ENCODE results near the gene TMEM59.
"Not testable (repeated sequence)": the region's sequence is repeated elsewhere in the genome, so short reads cannot be mapped to it uniquely, and the experiment has no call there.

TMEM59 gene

GRCh38 chr1:54052934-54053744 is at the start of gene TMEM59, which contains the start of gene TCEANC2:
Gene TMEM59, minus strand, starts transcription at chr1:54053204. Its CDS starts 16 bp downstream, at chr1:54053188.
Gene TCEANC2, plus strand, starts transcription at chr1:54053608. Its CDS starts 815 bp downstream, at chr1:54054423.
- DNase-seq = peak; percentile 99

GRCh38 chr1:54100500-54100899 is 47.5 kb upstream of the TMEM59 start:
- DNase-seq = no peak

- no peak for DNase-seq
These were observed 46.1 kb upstream of the TMEM59 start for GRCh38 chr1:54099061-54099610.

- no peak for DNase-seq
These were observed 43.9 kb upstream of the TMEM59 start for GRCh38 chr1:54096877-54097240.

- DNase-seq = no peak
These were observed 43.3 kb upstream of the TMEM59 start for GRCh38 chr1:54096227-54096876.

- DNase-seq = no peak
These were observed 42.7 kb upstream of the TMEM59 start for GRCh38 chr1:54095546-54096226.

- not testable (repeated sequence) for DNase-seq
These were observed 41.7 kb upstream of the TMEM59 start for GRCh38 chr1:54094730-54095105.

- DNase-seq = no peak
These were observed 41.2 kb upstream of the TMEM59 start for GRCh38 chr1:54094001-54094729.

GRCh38 chr1:54091666-54092065 is 38.7 kb upstream of the TMEM59 start:
- no peak for DNase-seq

GRCh38 chr1:54088385-54088784 is 35.4 kb upstream of the TMEM59 start:
- DNase-seq = no peak

GRCh38 chr1:54086754-54087153 is 33.8 kb upstream of the TMEM59 start:
- DNase-seq = no peak

GRCh38 chr1:54084794-54085193 is 31.8 kb upstream of the TMEM59 start:
- no peak for DNase-seq

- DNase-seq = no peak
These were observed 28.6 kb upstream of the TMEM59 start for GRCh38 chr1:54081306-54082270.

- DNase-seq = no peak
These were observed 27.6 kb upstream of the TMEM59 start for GRCh38 chr1:54080598-54081049.

- no peak for DNase-seq
These were observed 24.4 kb upstream of the TMEM59 start for GRCh38 chr1:54077359-54077758.

- DNase-seq = no peak
These were observed 17.3 kb upstream of the TMEM59 start for GRCh38 chr1:54070171-54070837.

- DNase-seq = no peak
These were observed 16.8 kb upstream of the TMEM59 start for GRCh38 chr1:54069791-54070170.

- DNase-seq = no peak
These were observed 11.3 kb upstream of the TMEM59 start for GRCh38 chr1:54064299-54064698.

- no peak for DNase-seq
These were observed 1.4 kb upstream of the TMEM59 start for GRCh38 chr1:54054438-54054749.

GRCh38 chr1:54053745-54054437 is 887 bp upstream of the TMEM59 start:
- DNase-seq = no peak
